GM12878 (cell line): ENCODE data around the gene CCR5AS.

Experiments used
- BACH1 ChIP-seq: fragments of 450-650 bp; IDR thresholded peaks from 2 replicates; pipeline ENCODE4 v1.6.1; 2017; ENCODE audit warnings: mild to moderate bottlenecking, borderline replicate concordance
- BHLHE40 ChIP-seq, 2 experiments: fragments of 450-650 bp in 1 of 2; IDR thresholded peaks; 2 replicates each; pipeline ENCODE4 v1.6.1; 2011 to 2017; ENCODE audit warnings: low read depth in 2 of 2, borderline replicate concordance in 1 of 2, improper control_type of control experiment in 1 of 2, low read length in 1 of 2, mild to moderate bottlenecking in 1 of 2
- CEBPZ ChIP-seq: fragments of 150-350 bp; IDR thresholded peaks from 2 replicates; pipeline ENCODE4 v1.6.1; 2016; ENCODE audit warnings: low read depth, low read length
- CHD2 ChIP-seq: IDR thresholded peaks from 2 replicates; pipeline ENCODE4 v1.6.1; 2011; ENCODE audit warnings: low read depth, low read length, improper control_type of control experiment, borderline replicate concordance
- HDGF ChIP-seq: fragments of 450-650 bp; IDR thresholded peaks from 2 replicates; pipeline ENCODE4 v1.6.1; 2016; ENCODE audit warnings: antibody characterized with exemption
- IKZF1 ChIP-seq: fragments of 450-650 bp; conservative IDR thresholded peaks from 2 replicates; pipeline ENCODE4 v1.6.1; 2017; ENCODE audit warnings: antibody characterized with exemption, mild to moderate bottlenecking
- IKZF2 ChIP-seq, 2 experiments: fragments of 450-650 bp; IDR thresholded peaks; 2 replicates each; pipeline ENCODE4 v1.6.1; 2017; ENCODE audit warnings: mild to moderate bottlenecking in 2 of 2, moderate library complexity in 2 of 2
- KDM1A ChIP-seq: fragments of 200-600 bp; sonication (generic); IDR thresholded peaks from 2 replicates; pipeline ENCODE4 v1.6.1; 2016; ENCODE audit warnings: borderline replicate concordance
- MEF2A ChIP-seq: IDR thresholded peaks from 2 replicates; pipeline ENCODE4 v1.6.1; 2011; ENCODE audit warnings: low read depth, mild to moderate bottlenecking, low read length, moderate library complexity; ENCODE audit not compliant: insufficient read depth
- RFX5 ChIP-seq: IDR thresholded peaks from 2 replicates; pipeline ENCODE4 v1.6.1; 2011; ENCODE audit warnings: low read depth, low read length, improper control_type of control experiment
- STAT3 ChIP-seq: IDR thresholded peaks from 2 replicates; pipeline ENCODE4 v1.6.1; 2011; ENCODE audit warnings: low read depth, low read length, improper control_type of control experiment
- TAF1 ChIP-seq: IDR thresholded peaks from 2 replicates; pipeline ENCODE4 v1.6.1; 2011; ENCODE audit warnings: mild to moderate bottlenecking, low read depth, low read length, borderline replicate concordance
- TF ChIP-seq, protein P1 (sequence below): fragments of 450-650 bp; IDR thresholded peaks from 2 replicates; pipeline ENCODE4 v1.6.1; 2017; ENCODE audit warnings: mild to moderate bottlenecking, low read depth, inconsistent platforms; ENCODE audit not compliant: poor library complexity, severe bottlenecking
- TF ChIP-seq, protein P2 (sequence below), 3 experiments: IDR thresholded peaks in 2 of 3; conservative IDR thresholded peaks in 1 of 3; 2 replicates each; pipeline ENCODE4 v1.5.1; 2011; ENCODE audit warnings: low read depth in 3 of 3, low read length in 3 of 3, mild to moderate bottlenecking in 3 of 3, control low read depth in 2 of 3, moderate library complexity in 2 of 3, inconsistent platforms in 1 of 3, mixed read lengths in 1 of 3; ENCODE audit not compliant: control insufficient read depth in 2 of 3, insufficient read depth in 1 of 3; ENCODE audit errors: extremely low read depth in 1 of 3
- TF ChIP-seq, protein P3 (sequence below): fragments of 450-650 bp; IDR thresholded peaks from 2 replicates; pipeline ENCODE4 v1.6.1; 2018; ENCODE audit warnings: borderline replicate concordance, mild to moderate bottlenecking; ENCODE audit not compliant: partially characterized antibody

CCR5AS gene

DNA sequence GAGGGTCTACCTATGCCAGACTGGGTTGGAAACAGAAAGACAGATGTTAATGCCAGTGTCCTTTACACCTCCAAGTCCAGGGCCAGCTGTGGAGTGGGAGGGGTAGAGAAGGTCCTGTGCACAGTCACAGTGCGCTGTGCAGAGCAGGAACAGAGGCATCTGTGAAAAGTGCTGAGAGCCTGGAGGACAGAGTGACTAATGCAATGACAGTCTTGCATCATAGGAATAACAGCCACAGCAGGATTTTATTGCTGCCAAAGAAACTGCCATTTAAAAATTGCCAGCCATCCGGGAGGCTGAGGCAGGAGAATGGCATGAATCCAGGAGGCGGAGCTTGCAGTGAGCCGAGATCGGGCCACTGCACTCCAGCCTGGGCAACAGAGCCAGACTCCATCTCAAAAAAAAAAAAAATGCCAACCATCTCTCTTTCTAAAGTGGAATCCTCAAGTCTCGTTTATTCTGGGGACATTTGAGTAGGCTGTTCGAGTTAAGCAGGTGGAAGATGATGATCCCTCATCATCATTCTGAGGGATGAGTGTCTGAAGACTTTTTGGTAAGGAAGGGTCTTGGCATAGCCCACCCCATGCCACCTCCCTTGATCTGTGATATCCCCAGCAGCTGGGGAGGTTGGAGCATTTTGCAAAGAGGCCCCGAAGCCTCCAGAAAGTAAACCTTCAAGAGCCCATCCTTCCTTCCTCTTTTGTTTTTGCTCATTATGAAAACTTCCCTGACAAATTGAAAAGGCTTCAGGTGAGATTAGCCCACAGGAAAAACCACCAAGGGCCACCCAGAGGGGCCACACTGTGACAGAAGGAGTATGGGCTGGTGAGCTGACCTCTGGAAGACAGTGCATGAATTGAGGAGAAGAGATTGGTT lies 45.2 kb downstream of the CCR5AS start (continued):
- TF ChIP-seq KDM1A (no peak), IKZF1 (peak; percentile 76), STAT3 (no peak), MEF2A (no peak), BACH1 (no peak), RFX5 (no peak), TAF1 (no peak), BHLHE40 (IDR thresholded peaks at IDR 0.05; ENCODE audit: borderline replicate concordance in 1 of 2, low read depth in 2 of 2, low read length in 1 of 2) (no peak), CHD2 (no peak), HDGF (no peak), CEBPZ (no peak), IKZF2 (IDR thresholded peaks at IDR 0.05) (peak; percentile 66)
- TF ChIP-seq, protein P1, sequence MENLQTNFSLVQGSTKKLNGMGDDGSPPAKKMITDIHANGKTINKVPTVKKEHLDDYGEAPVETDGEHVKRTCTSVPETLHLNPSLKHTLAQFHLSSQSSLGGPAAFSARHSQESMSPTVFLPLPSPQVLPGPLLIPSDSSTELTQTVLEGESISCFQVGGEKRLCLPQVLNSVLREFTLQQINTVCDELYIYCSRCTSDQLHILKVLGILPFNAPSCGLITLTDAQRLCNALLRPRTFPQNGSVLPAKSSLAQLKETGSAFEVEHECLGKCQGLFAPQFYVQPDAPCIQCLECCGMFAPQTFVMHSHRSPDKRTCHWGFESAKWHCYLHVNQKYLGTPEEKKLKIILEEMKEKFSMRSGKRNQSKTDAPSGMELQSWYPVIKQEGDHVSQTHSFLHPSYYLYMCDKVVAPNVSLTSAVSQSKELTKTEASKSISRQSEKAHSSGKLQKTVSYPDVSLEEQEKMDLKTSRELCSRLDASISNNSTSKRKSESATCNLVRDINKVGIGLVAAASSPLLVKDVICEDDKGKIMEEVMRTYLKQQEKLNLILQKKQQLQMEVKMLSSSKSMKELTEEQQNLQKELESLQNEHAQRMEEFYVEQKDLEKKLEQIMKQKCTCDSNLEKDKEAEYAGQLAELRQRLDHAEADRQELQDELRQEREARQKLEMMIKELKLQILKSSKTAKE = no peak
- TF ChIP-seq, protein P2, sequence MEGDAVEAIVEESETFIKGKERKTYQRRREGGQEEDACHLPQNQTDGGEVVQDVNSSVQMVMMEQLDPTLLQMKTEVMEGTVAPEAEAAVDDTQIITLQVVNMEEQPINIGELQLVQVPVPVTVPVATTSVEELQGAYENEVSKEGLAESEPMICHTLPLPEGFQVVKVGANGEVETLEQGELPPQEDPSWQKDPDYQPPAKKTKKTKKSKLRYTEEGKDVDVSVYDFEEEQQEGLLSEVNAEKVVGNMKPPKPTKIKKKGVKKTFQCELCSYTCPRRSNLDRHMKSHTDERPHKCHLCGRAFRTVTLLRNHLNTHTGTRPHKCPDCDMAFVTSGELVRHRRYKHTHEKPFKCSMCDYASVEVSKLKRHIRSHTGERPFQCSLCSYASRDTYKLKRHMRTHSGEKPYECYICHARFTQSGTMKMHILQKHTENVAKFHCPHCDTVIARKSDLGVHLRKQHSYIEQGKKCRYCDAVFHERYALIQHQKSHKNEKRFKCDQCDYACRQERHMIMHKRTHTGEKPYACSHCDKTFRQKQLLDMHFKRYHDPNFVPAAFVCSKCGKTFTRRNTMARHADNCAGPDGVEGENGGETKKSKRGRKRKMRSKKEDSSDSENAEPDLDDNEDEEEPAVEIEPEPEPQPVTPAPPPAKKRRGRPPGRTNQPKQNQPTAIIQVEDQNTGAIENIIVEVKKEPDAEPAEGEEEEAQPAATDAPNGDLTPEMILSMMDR (IDR thresholded peaks at IDR 0.05 in 2 of 3, conservative IDR thresholded peaks at IDR 0.05 in 1 of 3; ENCODE audit: control insufficient read depth in 2 of 3, extremely low read depth in 1 of 3, insufficient read depth in 1 of 3, low read depth in 3 of 3, low read length in 3 of 3) = no peak
- TF ChIP-seq, protein P3, sequence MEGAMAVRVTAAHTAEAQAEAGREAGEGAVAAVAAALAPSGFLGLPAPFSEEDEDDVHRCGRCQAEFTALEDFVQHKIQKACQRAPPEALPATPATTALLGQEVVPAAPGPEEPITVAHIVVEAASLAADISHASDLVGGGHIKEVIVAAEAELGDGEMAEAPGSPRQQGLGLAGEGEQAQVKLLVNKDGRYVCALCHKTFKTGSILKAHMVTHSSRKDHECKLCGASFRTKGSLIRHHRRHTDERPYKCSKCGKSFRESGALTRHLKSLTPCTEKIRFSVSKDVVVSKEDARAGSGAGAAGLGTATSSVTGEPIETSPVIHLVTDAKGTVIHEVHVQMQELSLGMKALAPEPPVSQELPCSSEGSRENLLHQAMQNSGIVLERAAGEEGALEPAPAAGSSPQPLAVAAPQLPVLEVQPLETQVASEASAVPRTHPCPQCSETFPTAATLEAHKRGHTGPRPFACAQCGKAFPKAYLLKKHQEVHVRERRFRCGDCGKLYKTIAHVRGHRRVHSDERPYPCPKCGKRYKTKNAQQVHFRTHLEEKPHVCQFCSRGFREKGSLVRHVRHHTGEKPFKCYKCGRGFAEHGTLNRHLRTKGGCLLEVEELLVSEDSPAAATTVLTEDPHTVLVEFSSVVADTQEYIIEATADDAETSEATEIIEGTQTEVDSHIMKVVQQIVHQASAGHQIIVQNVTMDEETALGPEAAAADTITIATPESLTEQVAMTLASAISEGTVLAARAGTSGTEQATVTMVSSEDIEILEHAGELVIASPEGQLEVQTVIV = no peak
